ENCODE results near the gene SLC15A2.
"Not testable (repeated sequence)": the region's sequence is repeated elsewhere in the genome, so short reads cannot be mapped to it uniquely, and the experiment has no call there.

SLC15A2 gene

DNA sequence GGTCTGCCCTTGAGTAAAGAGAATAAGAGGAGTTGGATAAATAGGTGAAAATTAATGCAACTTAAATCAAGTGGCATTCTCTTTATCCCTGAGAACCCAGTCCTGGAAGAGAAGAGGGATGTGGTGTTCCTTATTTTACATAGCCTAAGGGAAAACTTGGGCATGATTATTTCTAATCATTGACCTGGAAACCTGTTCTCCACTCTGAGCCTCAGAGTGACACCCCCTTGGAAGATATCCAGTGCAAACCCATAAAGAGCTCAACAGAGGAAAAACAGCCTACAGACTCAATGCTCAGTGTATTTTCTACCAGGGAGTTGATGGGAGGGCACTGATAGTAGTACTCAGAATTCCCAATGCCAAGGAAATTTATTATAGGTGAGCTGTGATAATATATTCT lies 22.0 kb downstream of the SLC15A2 start:
- no peak overlapping the region for H3K4me3 ChIP-seq (ENCODE audit: low read depth, low read length)
- DNase-seq (ENCODE audit: low read depth, low spot score), result no peak
- in situ Hi-C loops (cut with HindIII; ENCODE audit: low sequenced_read_pairs), result no loop called here
- TF ChIP-seq, protein P1, sequence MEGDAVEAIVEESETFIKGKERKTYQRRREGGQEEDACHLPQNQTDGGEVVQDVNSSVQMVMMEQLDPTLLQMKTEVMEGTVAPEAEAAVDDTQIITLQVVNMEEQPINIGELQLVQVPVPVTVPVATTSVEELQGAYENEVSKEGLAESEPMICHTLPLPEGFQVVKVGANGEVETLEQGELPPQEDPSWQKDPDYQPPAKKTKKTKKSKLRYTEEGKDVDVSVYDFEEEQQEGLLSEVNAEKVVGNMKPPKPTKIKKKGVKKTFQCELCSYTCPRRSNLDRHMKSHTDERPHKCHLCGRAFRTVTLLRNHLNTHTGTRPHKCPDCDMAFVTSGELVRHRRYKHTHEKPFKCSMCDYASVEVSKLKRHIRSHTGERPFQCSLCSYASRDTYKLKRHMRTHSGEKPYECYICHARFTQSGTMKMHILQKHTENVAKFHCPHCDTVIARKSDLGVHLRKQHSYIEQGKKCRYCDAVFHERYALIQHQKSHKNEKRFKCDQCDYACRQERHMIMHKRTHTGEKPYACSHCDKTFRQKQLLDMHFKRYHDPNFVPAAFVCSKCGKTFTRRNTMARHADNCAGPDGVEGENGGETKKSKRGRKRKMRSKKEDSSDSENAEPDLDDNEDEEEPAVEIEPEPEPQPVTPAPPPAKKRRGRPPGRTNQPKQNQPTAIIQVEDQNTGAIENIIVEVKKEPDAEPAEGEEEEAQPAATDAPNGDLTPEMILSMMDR (IDR thresholded peaks at IDR 0.05; ENCODE audit: low read depth, low read length), result no peak

DNA sequence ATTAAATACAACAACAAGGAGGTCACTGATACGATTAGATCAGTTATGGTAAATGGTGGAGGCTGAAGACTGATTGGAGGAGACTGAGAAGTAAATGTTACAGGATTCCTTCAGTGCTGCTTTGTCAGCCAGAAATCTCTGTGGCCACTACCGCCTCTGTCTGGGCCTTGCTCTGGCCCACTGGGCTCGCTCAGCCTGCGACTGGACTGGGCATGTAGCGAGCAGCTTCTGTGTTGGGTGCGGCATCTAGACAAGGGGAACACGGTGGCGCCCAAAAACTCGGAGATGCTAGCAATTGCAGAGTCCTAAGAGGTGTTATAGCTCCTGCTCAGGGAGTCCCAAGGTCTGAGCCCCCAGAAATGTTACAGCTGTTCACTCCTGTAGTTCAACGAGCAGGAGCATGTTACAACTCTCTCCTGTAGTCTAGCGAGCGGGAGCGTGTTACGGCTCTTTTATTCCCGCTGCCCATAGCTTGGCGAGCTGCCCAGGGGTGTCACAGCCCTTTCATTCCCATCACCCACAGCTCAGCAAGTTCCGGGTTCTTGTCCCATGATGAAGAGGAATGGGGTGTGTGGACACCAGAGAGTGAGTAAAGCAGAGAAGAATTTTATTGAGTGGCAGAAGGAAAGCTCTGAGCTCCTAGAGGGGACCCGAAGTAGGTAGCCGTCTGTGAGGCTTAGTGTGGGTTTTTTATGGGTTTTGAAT lies 24.7 kb downstream of the SLC15A2 start:
- in situ Hi-C loops (cut with HindIII; ENCODE audit: low sequenced_read_pairs), result no loop called here
- TF ChIP-seq, protein P1 (IDR thresholded peaks at IDR 0.05; ENCODE audit: low read depth, low read length), result no peak
- DNase-seq (ENCODE audit: low read depth, low spot score), result no peak
- no peak overlapping the region for H3K4me3 ChIP-seq (ENCODE audit: low read depth, low read length)

DNA sequence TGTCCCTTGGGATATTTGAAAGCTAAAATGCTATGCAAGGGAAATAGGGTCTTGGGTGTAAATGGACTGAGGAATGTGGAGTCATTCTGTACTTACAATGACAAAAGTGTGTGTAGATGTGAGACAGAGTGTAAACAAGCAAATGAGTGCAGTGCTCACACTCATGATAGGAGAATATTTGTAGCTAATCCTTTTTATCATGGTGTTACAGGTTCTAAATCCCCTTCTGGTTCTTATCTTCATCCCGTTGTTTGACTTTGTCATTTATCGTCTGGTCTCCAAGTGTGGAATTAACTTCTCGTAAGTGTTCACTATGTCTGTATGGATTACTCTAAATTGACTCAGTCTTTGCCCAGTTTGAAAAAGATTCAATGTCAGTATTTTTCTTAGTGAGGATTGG lies 30.5 kb downstream of the SLC15A2 start:
- in situ Hi-C loops (cut with HindIII; ENCODE audit: low sequenced_read_pairs), result no loop called here
- DNase-seq (ENCODE audit: low read depth, low spot score), result no peak
- H3K4me3 ChIP-seq (ENCODE audit: low read depth, low read length), result no peak overlapping the region
- TF ChIP-seq, protein P1 (IDR thresholded peaks at IDR 0.05; ENCODE audit: low read depth, low read length), result no peak

DNA sequence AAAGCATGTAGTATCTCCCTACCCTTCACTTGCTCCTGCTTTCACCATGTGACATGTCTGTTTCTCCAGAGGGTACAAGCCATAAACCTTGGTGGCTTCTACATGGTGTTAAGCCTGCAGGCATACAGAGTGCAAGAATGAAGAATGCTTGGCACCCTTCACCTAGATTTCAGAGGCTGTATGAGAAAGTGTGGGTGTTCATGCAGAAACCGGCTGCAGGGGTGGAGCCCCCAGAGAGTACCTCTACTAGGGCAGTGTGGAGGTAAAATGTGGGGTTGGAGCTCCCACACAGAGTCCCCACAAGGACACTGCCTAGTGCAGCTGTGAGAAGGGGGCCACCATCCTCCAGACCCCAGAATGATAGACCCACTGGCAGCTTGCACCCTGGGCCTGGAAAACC lies 32.2 kb downstream of the SLC15A2 start:
- no peak for DNase-seq (ENCODE audit: low read depth, low spot score)
- no peak overlapping the region for H3K4me3 ChIP-seq (ENCODE audit: low read depth, low read length)
- in situ Hi-C loops (cut with HindIII; ENCODE audit: low sequenced_read_pairs), result no loop called here
- TF ChIP-seq, protein P1 (IDR thresholded peaks at IDR 0.05; ENCODE audit: low read depth, low read length), result no peak

DNA sequence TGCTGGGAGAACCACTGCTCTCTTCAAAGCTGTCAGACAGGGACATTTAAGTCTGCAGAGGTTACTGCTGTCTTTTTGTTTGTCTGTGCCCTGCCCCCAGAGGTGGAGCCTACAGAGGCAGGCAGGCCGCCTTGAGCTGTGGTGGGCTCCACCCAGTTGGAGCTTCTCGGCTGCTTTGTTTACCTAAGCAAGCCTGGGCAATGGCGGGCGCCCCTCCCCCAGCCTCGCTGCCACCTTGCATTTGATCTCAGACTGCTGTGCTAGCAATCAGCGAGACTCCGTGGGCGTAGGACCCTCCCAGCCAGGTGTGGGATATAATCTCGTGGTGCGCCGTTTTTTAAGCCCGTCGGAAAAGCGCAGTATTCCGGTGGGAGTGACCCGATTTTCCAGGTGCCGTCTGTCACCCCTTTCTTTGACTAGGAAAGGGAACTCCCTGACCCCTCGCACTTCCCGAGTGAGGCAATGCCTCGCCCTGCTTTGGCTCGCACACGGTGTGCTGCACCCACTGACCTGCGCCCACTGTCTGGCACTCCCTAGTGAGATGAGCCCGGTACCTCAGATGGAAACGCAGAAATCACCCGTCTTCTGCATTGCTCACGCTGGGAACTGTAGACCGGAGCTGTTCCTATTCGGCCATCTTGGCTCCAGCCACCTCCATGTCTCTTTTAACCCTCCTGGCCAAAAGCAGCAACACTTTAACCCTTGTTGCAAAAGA lies 44.1 kb downstream of the SLC15A2 start:
- in situ Hi-C loops (cut with HindIII; ENCODE audit: low sequenced_read_pairs); H3K4me3 ChIP-seq (ENCODE audit: low read depth, low read length); DNase-seq (ENCODE audit: low read depth, low spot score): not testable (repeated sequence)

DNA sequence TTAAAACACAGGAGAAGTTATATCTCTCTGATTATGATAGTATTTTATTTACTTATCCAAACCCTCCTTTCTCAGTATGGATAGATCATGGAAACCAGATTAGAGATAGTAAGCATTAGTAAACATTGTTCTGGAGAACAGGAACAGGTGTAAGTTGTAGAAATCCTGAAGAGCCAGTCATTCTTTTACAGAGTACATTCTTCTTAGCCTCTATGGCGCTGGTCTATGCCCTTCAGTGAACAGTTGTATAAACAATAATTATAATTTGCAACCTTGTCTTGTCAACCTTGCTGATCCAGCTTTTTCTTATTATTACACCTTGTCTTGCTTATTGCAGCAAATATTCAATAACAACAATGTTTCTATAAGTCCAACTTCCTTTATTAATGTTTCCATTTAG lies 47.4 kb downstream of the SLC15A2 start:
- in situ Hi-C loops (cut with HindIII; ENCODE audit: low sequenced_read_pairs), result no loop called here
- TF ChIP-seq, protein P1 (IDR thresholded peaks at IDR 0.05; ENCODE audit: low read depth, low read length), result no peak
- DNase-seq (ENCODE audit: low read depth, low spot score), result no peak
- H3K4me3 ChIP-seq (ENCODE audit: low read depth, low read length), result no peak overlapping the region

DNA sequence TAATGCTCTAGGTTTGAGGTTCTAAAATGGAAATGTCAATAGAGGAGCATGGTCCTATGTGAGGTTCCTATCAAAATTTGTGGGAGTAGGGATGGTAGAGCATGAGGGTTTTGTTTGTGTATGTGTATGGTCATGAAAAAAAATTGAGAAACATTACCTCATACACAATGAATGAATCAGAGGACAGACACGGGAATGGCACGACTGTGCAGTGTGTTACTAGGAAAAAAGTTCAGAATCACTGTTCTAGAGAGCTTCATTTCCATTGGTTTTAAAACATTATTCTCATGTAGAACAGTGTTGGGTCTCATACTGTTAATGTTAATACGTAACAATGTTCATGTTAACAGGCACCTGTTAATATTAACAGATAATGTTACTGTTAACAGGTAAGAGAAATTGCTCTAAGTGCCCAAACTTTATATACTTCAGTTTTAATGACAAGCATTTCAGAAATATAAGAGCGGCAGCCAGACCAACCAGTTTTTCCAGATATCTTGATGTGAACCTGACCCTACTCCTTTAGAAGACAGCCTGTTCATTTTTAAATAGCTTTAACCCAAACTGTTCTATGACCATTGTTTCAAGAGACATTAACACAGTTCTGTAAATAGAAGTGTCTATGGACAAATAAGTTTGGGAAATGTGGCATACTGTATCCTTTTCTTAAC lies 48.0 kb downstream of the SLC15A2 start:
- TF ChIP-seq, protein P1 (IDR thresholded peaks at IDR 0.05; ENCODE audit: low read depth, low read length), result no peak
- no peak overlapping the region for H3K4me3 ChIP-seq (ENCODE audit: low read depth, low read length)
- DNase-seq (ENCODE audit: low read depth, low spot score), result no peak
- in situ Hi-C loops (cut with HindIII; ENCODE audit: low sequenced_read_pairs), result no loop called here
